NB4 (cell line): Measurements from ENCODE around the gene AOC3.

ENCODE experiments used
- POLR2A ChIP-seq: IDR thresholded peaks from 2 replicates; pipeline ENCODE4 v1.6.1; 2011; ENCODE audit warnings: mild to moderate bottlenecking; ENCODE audit not compliant: insufficient read length; ENCODE audit errors: extremely low read depth
- TF ChIP-seq, protein P1 (sequence below): IDR thresholded peaks from one replicate; pipeline ENCODE4 v1.5.1; 2012; ENCODE audit warnings: low read depth, low read length
- TF ChIP-seq, protein P2 (sequence below): IDR thresholded peaks from 2 replicates; pipeline ENCODE4 v1.6.1; 2011; ENCODE audit warnings: low read depth, low read length

DNA sequence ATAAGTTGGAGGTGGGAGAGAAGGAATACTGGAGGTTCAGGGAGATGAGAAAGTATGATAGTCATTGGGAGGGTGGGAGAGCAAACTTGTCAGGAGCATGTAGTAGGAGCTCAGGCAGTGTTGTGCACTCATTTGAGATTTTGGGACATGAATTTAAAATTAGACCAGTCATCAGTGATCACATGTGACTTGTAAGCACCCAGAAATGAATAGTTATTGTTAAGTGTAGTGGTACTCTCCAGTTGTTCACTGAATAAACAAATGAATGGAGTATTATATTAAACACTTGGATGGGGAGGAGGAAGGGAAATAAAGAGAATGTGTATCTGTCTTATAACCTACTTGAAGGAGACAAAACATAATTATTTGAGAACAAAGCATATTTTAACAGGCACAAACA is 20.0 kb upstream of the AOC3 start:
- TF ChIP-seq POLR2A, result no peak
- TF ChIP-seq, protein P1, sequence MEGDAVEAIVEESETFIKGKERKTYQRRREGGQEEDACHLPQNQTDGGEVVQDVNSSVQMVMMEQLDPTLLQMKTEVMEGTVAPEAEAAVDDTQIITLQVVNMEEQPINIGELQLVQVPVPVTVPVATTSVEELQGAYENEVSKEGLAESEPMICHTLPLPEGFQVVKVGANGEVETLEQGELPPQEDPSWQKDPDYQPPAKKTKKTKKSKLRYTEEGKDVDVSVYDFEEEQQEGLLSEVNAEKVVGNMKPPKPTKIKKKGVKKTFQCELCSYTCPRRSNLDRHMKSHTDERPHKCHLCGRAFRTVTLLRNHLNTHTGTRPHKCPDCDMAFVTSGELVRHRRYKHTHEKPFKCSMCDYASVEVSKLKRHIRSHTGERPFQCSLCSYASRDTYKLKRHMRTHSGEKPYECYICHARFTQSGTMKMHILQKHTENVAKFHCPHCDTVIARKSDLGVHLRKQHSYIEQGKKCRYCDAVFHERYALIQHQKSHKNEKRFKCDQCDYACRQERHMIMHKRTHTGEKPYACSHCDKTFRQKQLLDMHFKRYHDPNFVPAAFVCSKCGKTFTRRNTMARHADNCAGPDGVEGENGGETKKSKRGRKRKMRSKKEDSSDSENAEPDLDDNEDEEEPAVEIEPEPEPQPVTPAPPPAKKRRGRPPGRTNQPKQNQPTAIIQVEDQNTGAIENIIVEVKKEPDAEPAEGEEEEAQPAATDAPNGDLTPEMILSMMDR, result no peak
- TF ChIP-seq, protein P2, sequence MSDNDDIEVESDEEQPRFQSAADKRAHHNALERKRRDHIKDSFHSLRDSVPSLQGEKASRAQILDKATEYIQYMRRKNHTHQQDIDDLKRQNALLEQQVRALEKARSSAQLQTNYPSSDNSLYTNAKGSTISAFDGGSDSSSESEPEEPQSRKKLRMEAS, result no peak
